Measurements from ENCODE around the gene MYH7B.

The MYH7B gene

GRCh38 chr20:34945315-34946077 is 10.2 kb upstream of the MYH7B start:
- no peak for DNase-seq (ENCODE audit: low read depth in 2 of 2)

- no peak for DNase-seq (ENCODE audit: low read depth in 2 of 2)
Observed at GRCh38 chr20:34946661-34947060, 9.0 kb upstream of the MYH7B start.

GRCh38 chr20:34947336-34947735 is 8.3 kb upstream of the MYH7B start:
- no peak for DNase-seq (ENCODE audit: low read depth in 2 of 2)

DNA sequence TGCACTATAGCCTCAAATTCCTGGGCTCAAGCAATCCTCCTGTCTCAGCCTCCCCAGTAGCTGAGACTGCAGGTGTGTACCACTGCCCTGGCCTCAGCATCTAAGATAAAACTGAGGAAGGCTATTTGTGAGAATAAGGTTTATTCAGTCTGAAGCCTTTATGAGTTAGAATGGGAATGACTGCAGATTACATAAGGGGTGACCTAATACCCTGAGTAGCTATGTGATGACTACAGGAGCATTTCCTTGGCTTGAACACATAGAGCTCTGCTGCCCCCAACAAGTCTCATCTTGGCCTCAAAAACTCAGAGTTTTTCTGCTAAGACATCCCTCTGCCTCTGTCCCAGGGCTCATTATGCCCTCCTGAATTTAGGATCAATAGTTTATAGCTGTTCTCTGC is 7.6 kb upstream of the MYH7B start:
- no peak for DNase-seq (ENCODE audit: low read depth in 2 of 2)

- DNase-seq (ENCODE audit: low read depth in 2 of 2): no peak
Observed at GRCh38 chr20:34949120-34949519, 6.5 kb upstream of the MYH7B start.

GRCh38 chr20:34951252-34951651 is 4.4 kb upstream of the MYH7B start:
- no peak for DNase-seq (ENCODE audit: low read depth in 2 of 2)

GRCh38 chr20:34951652-34952051 is 4.0 kb upstream of the MYH7B start:
- no peak for DNase-seq (ENCODE audit: low read depth in 2 of 2)

GRCh38 chr20:34952671-34953070 is 3.0 kb upstream of the MYH7B start:
- DNase-seq (ENCODE audit: low read depth in 2 of 2): no peak

GRCh38 chr20:34953960-34954359 is 1.7 kb upstream of the MYH7B start:
- DNase-seq (ENCODE audit: low read depth in 2 of 2): no peak

- DNase-seq (ENCODE audit: low read depth in 2 of 2): no peak
Observed at GRCh38 chr20:34954904-34955230, 801 bp upstream of the MYH7B start.

DNA sequence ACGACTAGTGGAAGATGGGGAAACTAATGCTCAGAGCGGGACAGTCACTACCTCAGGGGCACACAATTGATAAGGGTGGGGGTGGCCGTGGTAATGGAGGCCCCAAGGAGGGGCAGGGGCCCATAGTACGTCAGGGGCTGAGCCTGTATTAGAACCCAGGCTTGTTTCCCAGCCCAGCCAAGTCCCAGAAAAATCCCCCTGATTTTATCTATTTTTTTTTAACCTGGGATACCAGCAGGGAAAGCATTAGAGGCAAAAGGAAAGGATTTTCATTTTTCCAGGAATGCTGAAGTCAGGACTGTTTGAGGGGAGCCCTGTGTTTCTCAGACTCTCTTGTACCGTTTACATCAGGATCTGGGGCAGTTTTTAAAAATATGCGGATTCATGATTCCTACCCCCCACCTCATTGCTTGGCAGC is 382 bp downstream of the MYH7B start:
- no peak for DNase-seq (ENCODE audit: low read depth in 2 of 2)

- DNase-seq (ENCODE audit: low read depth in 2 of 2): no peak
Observed at GRCh38 chr20:34956751-34957472, 1.2 kb downstream of the MYH7B start.

GRCh38 chr20:34964486-34964885 is 8.8 kb downstream of the MYH7B start:
- no peak for DNase-seq (ENCODE audit: low read depth in 2 of 2)

GRCh38 chr20:34965051-34965450 is 9.4 kb downstream of the MYH7B start:
- no peak for DNase-seq (ENCODE audit: low read depth in 2 of 2)

DNA sequence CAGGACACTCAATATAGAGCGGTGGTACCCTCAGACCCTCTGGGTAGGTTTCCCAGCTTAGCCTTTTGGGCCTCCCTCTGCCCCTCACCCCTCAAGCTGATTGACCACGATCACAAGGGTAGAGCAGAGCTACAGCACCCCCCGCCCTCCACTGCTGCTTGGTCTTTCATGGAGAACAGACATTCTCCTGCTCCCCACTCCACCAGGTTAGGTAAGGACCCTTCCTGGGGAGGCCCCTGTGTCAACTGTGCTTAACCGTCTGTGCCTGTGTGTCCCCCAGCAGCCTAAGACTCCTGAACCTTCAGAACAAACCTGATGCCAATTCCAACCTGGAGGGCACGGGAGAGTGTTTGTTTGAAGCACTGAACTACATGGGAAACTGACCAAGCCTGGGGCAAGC is 11.8 kb downstream of the MYH7B start:
- DNase-seq (ENCODE audit: low read depth in 2 of 2): no peak

DNA sequence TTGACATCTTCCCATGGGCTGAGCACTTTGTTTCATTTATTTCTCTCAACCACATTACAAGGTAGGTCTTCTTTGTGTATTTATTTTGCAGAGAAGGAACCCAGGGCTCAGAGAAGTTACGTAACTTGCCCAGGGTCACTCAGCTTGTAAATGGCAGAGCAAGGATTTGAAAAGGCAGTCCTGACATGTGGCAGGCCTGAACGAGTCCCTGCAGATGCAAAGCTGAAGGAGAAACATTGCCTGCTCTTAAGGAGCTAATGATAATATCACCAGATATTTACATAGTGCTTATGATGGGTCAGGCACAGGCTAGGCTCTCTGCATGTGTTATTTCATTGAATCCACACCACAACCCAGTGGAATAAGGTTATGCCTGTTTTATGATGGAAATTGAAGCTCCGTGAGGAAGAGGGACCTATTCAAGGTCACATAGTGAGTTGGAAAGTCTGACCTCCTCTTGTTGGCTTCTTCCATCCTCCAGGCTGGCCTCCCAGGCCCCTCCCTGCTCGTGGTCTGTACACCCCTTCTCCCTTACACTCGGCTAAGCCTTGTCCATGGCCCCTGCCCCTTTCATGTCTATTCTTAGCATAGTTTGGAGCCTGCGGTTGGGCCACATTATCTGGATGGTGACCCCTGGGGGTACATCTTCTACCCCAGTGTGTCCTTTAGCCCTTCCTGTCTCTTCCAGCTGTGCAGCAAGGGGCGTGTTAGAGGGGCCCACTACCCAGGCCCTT is 12.5 kb downstream of the MYH7B start:
- no peak for DNase-seq (ENCODE audit: low read depth in 2 of 2)

GRCh38 chr20:34970193-34970840 is 14.6 kb downstream of the MYH7B start:
- no peak for DNase-seq (ENCODE audit: low read depth in 2 of 2)

DNA sequence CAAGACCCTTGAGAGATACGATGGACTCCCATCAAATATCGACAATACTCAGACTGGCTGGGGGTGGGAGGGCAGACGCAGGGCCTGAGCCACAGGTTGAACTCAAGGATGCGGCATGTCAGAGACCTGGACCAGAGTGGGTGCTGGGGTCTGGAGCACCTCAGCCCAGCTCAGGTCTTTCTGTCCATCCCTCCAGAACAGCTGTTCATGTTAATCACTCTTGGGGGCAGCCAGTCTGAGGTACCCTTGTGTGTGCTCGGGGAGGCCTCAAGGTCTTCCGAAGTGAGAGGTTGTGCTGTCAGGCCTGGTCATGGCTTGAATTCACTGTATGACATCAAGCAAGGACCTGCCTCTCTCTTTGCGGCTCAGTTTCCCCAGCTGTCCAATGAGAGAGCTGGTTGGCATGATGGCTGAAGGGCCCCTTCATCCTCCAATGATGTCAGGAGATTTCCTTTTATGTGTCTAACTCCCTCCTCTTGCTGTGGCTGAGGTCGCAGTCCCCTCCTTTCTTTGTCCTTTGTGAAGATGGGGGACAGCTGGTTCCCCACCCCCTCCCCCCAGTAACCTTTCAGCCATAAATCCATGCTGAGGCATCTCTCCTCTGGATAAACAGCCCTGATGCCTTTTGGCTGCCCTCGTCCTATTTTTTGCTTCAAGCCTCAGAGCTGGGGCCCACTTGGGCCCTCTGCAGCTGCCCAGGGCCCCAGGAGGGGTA is 15.3 kb downstream of the MYH7B start:
- DNase-seq (ENCODE audit: low read depth in 2 of 2): no peak

DNA sequence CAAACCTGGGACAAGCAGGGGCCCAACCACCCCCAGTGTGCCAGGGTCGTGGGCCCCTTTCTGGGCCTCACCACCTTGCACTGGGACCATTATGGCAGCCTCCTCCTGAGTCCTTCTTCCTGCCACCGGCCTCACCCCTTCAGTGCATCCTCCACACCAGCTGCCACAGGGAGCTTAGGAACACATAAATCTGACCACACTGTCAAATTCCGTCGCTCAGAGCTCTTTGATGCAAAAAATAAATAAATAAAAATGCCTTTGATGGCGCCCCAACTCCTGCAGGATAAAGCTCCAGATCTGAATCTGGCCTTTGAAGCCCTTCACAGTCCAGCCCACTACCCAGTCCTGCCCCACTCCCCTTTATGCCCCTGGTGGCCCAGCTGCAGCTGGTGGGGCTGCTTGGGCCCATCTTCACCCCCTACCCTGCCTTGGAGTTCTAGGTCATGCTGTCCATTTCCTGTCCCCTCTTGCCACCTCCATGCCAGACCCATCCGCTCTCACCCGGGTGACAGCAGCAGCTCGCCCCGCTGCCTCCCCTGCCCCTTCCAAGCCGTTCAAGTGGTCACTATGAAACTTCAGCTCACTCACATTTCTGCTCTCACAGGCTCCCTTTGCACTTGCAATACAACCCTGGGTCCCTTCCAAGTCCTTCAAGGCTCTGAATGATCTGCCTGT is 16.0 kb downstream of the MYH7B start:
- DNase-seq (ENCODE audit: low read depth in 2 of 2): no peak

GRCh38 chr20:34974246-34974645 is 18.6 kb downstream of the MYH7B start:
- DNase-seq (ENCODE audit: low read depth in 2 of 2): no peak

DNA sequence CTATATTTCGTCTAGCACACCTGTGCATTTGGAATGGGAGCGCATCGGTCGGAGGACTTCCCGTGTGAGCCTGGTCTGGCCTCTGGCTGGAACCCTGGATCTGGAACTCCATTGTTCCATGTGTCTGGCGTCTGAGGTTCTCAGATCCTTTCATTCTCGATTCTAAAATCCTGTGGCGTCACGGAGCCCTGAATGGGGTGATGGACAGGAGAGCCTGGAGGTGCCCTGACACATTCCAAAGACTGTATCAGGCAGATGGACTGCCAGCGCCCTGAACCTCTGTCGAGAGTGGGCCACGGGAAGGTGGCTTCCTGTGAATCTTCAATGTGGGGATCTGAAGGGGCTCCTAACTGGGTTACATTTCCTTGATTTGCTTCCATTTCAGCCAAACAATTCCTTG is 20.6 kb downstream of the MYH7B start:
- no peak for DNase-seq (ENCODE audit: low read depth in 2 of 2)

All from stimulated activated CD8-positive, alpha-beta memory T cell treated with anti-CD3 and anti-CD28 coated beads, Interleukin-15, amount 100 ng/mL, for 48 hours (primary cell).